NK-92 (cell line): Measurements from ENCODE around the gene LANCL1.

Experiments
- DNase-seq: peaks from one replicate; lab custom pipeline; 2025; ENCODE audit not compliant: unreplicated experiment; lab: John Stamatoyannopoulos, UW

Gene LANCL1

DNA sequence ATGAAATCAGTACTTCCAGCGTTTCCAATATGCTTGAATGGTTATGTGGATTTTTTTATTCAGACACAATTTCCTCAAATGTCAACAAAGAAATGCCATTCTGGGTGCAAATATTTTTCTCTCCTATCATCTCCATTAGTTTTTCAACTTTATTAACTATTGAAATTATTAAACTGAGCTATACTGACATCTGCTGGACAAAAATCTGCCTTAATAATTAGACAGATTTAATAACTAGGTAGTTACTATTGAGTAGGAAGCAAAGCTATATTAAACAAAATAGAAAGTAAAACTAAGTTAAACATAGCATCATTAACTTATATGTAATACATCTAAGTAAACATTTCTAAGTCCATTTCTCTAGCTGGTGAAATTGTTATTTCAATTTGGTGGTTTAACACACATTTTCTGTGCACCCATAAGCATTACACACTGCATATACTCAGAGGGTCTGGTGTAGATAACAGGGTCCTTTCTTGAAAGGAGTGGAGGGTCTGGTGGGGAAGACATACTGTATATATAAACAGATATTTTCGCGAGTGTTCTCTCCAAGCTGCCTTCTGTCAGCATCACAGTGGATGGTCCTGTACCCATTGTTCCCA, 77.0 kb downstream of the LANCL1 start:
- no peak for DNase-seq

GRCh38 chr2:210392469-210392881, 84.1 kb downstream of the LANCL1 start:
- DNase-seq = no peak

DNA sequence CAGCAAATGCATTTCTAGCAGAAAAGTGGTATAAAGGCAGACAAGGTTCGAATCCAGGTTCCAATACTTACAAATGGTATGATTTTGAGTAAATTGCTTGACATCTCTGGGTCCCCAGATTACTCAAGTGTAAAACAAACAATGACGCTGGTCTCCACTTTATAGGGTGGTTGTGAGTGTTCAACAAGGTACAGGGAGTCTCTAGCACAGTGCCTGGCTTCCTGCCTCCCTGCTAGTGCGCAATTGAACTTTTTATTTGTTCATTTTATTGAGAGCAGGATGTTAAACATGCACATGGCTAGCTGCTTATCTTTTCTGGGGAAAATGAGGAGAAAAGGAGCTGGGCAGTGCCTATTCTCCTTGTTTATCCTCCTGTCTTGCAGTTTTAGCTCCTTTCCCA, 86.7 kb downstream of the LANCL1 start:
- no peak for DNase-seq

GRCh38 chr2:210388148-210388547, 88.4 kb downstream of the LANCL1 start:
- no peak for DNase-seq

GRCh38 chr2:210387074-210387473, 89.5 kb downstream of the LANCL1 start:
- no peak for DNase-seq
